K562 (cell line): Measurements from ENCODE around the gene ITPR2. TPM values are rescaled to one million over a fixed set of nuclear protein-coding genes. Genes with fewer than 3 reads are reported as not detected.

ENCODE experiments used
- DMBX1 ChIP-seq: fragments of 250-450 bp; sonication (Bioruptor Pico); IDR thresholded peaks from 2 replicates; pipeline ENCODE4 v1.8.0; 2022; ENCODE audit warnings: inconsistent platforms, mild to moderate bottlenecking, moderate library complexity, borderline replicate concordance
- DPF2 ChIP-seq: fragments of 450-650 bp; IDR thresholded peaks from 2 replicates; pipeline ENCODE4 v1.6.1; 2016
- HDAC1 ChIP-seq, 2 experiments: fragments of 450-650 bp; IDR thresholded peaks; 2 replicates each; pipeline ENCODE4 v1.6.1; 2016 to 2017; ENCODE audit warnings: inconsistent platforms in 1 of 2, mild to moderate bottlenecking in 1 of 2, moderate library complexity in 1 of 2
- KDM4B ChIP-seq, 2 experiments: fragments of 450-650 bp in 1 of 2; sonication (generic) in 1 of 2; IDR thresholded peaks; 2 replicates each; pipeline ENCODE4 v1.6.1; 2016 to 2017; ENCODE audit warnings: borderline replicate concordance in 2 of 2, antibody characterized with exemption in 1 of 2, low read depth in 1 of 2, mild to moderate bottlenecking in 1 of 2
- MAZ ChIP-seq, 2 experiments: fragments of 450-650 bp in 1 of 2; sonication (generic) in 1 of 2; formaldehyde crosslinking; IDR thresholded peaks in 1 of 2; conservative IDR thresholded peaks in 1 of 2; 2 replicates each; pipeline versions ENCODE4 v1.4.0 to v1.5.0; 2020; ENCODE audit warnings: mild to moderate bottlenecking in 1 of 2, missing genetic modification reagents in 1 of 2
- NFIC ChIP-seq: fragments of 450-650 bp; IDR thresholded peaks from 2 replicates; pipeline ENCODE4 v1.6.1; 2017; ENCODE audit warnings: mild to moderate bottlenecking, inconsistent platforms
- SMARCA4 ChIP-seq: fragments of 450-650 bp; IDR thresholded peaks from 2 replicates; pipeline ENCODE4 v1.6.1; 2016
- SMARCE1 ChIP-seq: fragments of 450-650 bp; IDR thresholded peaks from 2 replicates; pipeline ENCODE4 v1.7.1; 2016; ENCODE audit warnings: mild to moderate bottlenecking
- TAF9B ChIP-seq: fragments of 450-650 bp; IDR thresholded peaks from 2 replicates; pipeline ENCODE4 v1.6.1; 2018; ENCODE audit warnings: mild to moderate bottlenecking; ENCODE audit not compliant: partially characterized antibody
- U2AF2 ChIP-seq: fragments of 200-400 bp; formaldehyde crosslinking; optimal IDR thresholded peaks from 2 replicates; pipeline ENCODE3; 2017; ENCODE audit warnings: low read depth, mild to moderate bottlenecking, low read length
- ZBTB7A ChIP-seq: IDR thresholded peaks from 2 replicates; pipeline ENCODE4 v1.6.1; 2011; ENCODE audit warnings: low read depth, mild to moderate bottlenecking, low read length, moderate library complexity, borderline replicate concordance; ENCODE audit not compliant: control insufficient read depth
- ZNF197 ChIP-seq: fragments of 200-800 bp; sonication (Bioruptor generic); IDR thresholded peaks from 2 replicates; pipeline ENCODE4 v1.6.1; 2016; ENCODE audit warnings: low read depth, missing genetic modification characterization, missing compliant biosample characterization
- ZNF354B ChIP-seq: fragments of 250-450 bp; sonication (Bioruptor Pico); IDR thresholded peaks from 2 replicates; pipeline ENCODE4 v1.4.0; 2020
- ZNF41 ChIP-seq: fragments of 250-450 bp; sonication (Bioruptor Pico); conservative IDR thresholded peaks from 2 replicates; pipeline ENCODE4 v1.4.0; 2020; ENCODE audit warnings: mild to moderate bottlenecking
- ZNF707 ChIP-seq: fragments of 250-450 bp; sonication (Bioruptor Pico); conservative IDR thresholded peaks from 2 replicates; pipeline ENCODE4 v1.8.0; 2022; ENCODE audit warnings: inconsistent platforms, mild to moderate bottlenecking, moderate library complexity
- ZNF766 ChIP-seq: fragments of 200-800 bp; sonication (Bioruptor generic); conservative IDR thresholded peaks from 2 replicates; pipeline ENCODE4 v1.6.1; 2016; ENCODE audit warnings: missing genetic modification characterization, missing compliant biosample characterization
- polyA plus RNA-seq, 8 experiments: library from polyadenylated mRNA; depleted of rRNA in 4 of 8; stranded (reverse) in 5 of 8; unstranded in 3 of 8; fragments of >200 nt; fragmentation: Nextera tagmentation in 2 of 8; fragmentation: Illumina TruSeq in 1 of 8; extraction: Ambion mirVana in 2 of 8; extraction: Trizol in 1 of 8; gene quantifications; 2 replicates each; pipeline versions ENCODE4 v1.2.1 to v1.2.3, GENCODE V29; 2011 to 2014; ENCODE audit warnings: inconsistent platforms in 1 of 8, missing spikeins in 1 of 8
- total RNA-seq, 7 experiments: library from RNA; depleted of rRNA in 6 of 7; stranded (reverse); fragments of >200 nt in 6 of 7; fragmentation: Illumina TruSeq in 2 of 7; extraction: Trizol in 2 of 7; gene quantifications; 2 replicates each; pipeline versions ENCODE4 v1.2.1 to v1.2.3, GENCODE V29; 2011 to 2021; ENCODE audit warnings: low replicate concordance in 1 of 7
- TF ChIP-seq, protein P1 (sequence below): fragments of 450-650 bp; IDR thresholded peaks from 2 replicates; pipeline ENCODE4 v1.6.1; 2016; ENCODE audit warnings: borderline replicate concordance
- TF ChIP-seq, protein P2 (sequence below): fragments of 200-800 bp; sonication (Bioruptor generic); IDR thresholded peaks from 2 replicates; pipeline ENCODE4 v1.6.1; 2017; ENCODE audit warnings: missing genetic modification characterization, missing compliant biosample characterization
- TF ChIP-seq, protein P3 (sequence below): fragments of 200-800 bp; sonication (Bioruptor generic); IDR thresholded peaks from 2 replicates; pipeline ENCODE4 v1.6.1; 2016; ENCODE audit warnings: missing genetic modification characterization, missing compliant biosample characterization

The ITPR2 gene
- total and polyA plus RNA-seq, 9 of the 15 experiments (the other 6 are each of a cell fraction or from before 2014, with no cell fraction given) = 0.21 to 3.3 (median 0.95) TPM

GRCh38 chr12:26688344-26688904, 144.6 kb downstream of the ITPR2 start (continued):
- TF ChIP-seq, protein P1, sequence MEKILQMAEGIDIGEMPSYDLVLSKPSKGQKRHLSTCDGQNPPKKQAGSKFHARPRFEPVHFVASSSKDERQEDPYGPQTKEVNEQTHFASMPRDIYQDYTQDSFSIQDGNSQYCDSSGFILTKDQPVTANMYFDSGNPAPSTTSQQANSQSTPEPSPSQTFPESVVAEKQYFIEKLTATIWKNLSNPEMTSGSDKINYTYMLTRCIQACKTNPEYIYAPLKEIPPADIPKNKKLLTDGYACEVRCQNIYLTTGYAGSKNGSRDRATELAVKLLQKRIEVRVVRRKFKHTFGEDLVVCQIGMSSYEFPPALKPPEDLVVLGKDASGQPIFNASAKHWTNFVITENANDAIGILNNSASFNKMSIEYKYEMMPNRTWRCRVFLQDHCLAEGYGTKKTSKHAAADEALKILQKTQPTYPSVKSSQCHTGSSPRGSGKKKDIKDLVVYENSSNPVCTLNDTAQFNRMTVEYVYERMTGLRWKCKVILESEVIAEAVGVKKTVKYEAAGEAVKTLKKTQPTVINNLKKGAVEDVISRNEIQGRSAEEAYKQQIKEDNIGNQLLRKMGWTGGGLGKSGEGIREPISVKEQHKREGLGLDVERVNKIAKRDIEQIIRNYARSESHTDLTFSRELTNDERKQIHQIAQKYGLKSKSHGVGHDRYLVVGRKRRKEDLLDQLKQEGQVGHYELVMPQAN = no peak
- TF ChIP-seq, protein P2, sequence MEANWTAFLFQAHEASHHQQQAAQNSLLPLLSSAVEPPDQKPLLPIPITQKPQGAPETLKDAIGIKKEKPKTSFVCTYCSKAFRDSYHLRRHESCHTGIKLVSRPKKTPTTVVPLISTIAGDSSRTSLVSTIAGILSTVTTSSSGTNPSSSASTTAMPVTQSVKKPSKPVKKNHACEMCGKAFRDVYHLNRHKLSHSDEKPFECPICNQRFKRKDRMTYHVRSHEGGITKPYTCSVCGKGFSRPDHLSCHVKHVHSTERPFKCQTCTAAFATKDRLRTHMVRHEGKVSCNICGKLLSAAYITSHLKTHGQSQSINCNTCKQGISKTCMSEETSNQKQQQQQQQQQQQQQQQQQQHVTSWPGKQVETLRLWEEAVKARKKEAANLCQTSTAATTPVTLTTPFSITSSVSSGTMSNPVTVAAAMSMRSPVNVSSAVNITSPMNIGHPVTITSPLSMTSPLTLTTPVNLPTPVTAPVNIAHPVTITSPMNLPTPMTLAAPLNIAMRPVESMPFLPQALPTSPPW (CRISPR knock-in tag) = no peak
- TF ChIP-seq DMBX1 (peak; percentile 64; the same call in 1 of the 2 replicates), DPF2 (peak; percentile 21; the same call in 1 of the 2 replicates), U2AF2 (no peak), ZNF354B (CRISPR knock-in tag) (no peak), MAZ (CRISPR knock-in tag; conservative IDR thresholded peaks at IDR 0.05 in 1 of 2, IDR thresholded peaks at IDR 0.05 in 1 of 2) (no peak), KDM4B (IDR thresholded peaks at IDR 0.05; ENCODE audit: borderline replicate concordance in 2 of 2, low read depth in 1 of 2) (no peak), NFIC (0 out of 2 replicates have a peak, but pooled peaks have one; percentile 34), HDAC1 (IDR thresholded peaks at IDR 0.05) (no peak), ZNF707 (CRISPR knock-in tag) (no peak), TAF9B (no peak), ZNF197 (CRISPR knock-in tag) (no peak), SMARCA4 (peak; percentile 47), ZBTB7A (no peak), SMARCE1 (0 out of 2 replicates have a peak, but pooled peaks have one; percentile 17), ZNF41 (CRISPR knock-in tag) (no peak), ZNF766 (CRISPR knock-in tag) (0 out of 2 replicates have a peak, but pooled peaks have one; percentile 41)
- TF ChIP-seq, protein P3, sequence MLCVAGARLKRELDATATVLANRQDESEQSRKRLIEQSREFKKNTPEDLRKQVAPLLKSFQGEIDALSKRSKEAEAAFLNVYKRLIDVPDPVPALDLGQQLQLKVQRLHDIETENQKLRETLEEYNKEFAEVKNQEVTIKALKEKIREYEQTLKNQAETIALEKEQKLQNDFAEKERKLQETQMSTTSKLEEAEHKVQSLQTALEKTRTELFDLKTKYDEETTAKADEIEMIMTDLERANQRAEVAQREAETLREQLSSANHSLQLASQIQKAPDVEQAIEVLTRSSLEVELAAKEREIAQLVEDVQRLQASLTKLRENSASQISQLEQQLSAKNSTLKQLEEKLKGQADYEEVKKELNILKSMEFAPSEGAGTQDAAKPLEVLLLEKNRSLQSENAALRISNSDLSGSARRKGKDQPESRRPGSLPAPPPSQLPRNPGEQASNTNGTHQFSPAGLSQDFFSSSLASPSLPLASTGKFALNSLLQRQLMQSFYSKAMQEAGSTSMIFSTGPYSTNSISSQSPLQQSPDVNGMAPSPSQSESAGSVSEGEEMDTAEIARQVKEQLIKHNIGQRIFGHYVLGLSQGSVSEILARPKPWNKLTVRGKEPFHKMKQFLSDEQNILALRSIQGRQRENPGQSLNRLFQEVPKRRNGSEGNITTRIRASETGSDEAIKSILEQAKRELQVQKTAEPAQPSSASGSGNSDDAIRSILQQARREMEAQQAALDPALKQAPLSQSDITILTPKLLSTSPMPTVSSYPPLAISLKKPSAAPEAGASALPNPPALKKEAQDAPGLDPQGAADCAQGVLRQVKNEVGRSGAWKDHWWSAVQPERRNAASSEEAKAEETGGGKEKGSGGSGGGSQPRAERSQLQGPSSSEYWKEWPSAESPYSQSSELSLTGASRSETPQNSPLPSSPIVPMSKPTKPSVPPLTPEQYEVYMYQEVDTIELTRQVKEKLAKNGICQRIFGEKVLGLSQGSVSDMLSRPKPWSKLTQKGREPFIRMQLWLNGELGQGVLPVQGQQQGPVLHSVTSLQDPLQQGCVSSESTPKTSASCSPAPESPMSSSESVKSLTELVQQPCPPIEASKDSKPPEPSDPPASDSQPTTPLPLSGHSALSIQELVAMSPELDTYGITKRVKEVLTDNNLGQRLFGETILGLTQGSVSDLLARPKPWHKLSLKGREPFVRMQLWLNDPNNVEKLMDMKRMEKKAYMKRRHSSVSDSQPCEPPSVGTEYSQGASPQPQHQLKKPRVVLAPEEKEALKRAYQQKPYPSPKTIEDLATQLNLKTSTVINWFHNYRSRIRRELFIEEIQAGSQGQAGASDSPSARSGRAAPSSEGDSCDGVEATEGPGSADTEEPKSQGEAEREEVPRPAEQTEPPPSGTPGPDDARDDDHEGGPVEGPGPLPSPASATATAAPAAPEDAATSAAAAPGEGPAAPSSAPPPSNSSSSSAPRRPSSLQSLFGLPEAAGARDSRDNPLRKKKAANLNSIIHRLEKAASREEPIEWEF (CRISPR knock-in tag) = no peak
